Effector memory CD4-positive, alpha-beta T cell (primary cell): ENCODE results near the gene SCN1A.

Experiments
- DNase-seq, 3 donors: peaks; one replicate each; pipeline ENCODE4 v3.0.0-alpha.2; 2020
- H3K27ac ChIP-seq: 2 replicates; pipeline ENCODE4 v1.7.0; 2013; ENCODE audit warnings: mild to moderate bottlenecking, low read length, moderate library complexity; ENCODE audit not compliant: insufficient read depth, poor library complexity, severe bottlenecking
- H3K27me3 ChIP-seq: replicated peaks from 2 replicates; pipeline ENCODE4 v1.7.0; 2013; ENCODE audit warnings: mild to moderate bottlenecking, low read length; ENCODE audit not compliant: insufficient read depth, control insufficient read depth, poor library complexity, severe bottlenecking
- H3K36me3 ChIP-seq: 2 replicates; pipeline ENCODE4 v1.7.0; 2013; ENCODE audit warnings: mild to moderate bottlenecking, low read length, moderate library complexity; ENCODE audit not compliant: control insufficient read depth, insufficient read depth
- H3K4me1 ChIP-seq: 2 replicates; pipeline ENCODE4 v1.7.0; 2013; ENCODE audit warnings: low read length, mild to moderate bottlenecking; ENCODE audit not compliant: control insufficient read depth, insufficient read depth, poor library complexity, severe bottlenecking
- H3K4me3 ChIP-seq: 2 replicates; pipeline ENCODE4 v1.7.0; 2013; ENCODE audit warnings: low read length, low read depth, mild to moderate bottlenecking; ENCODE audit not compliant: insufficient read depth, poor library complexity, severe bottlenecking
- H3K9me3 ChIP-seq: 2 replicates; pipeline ENCODE4 v1.7.0; 2013; ENCODE audit warnings: mild to moderate bottlenecking, low read length, moderate library complexity; ENCODE audit not compliant: control insufficient read depth

Gene SCN1A

DNA sequence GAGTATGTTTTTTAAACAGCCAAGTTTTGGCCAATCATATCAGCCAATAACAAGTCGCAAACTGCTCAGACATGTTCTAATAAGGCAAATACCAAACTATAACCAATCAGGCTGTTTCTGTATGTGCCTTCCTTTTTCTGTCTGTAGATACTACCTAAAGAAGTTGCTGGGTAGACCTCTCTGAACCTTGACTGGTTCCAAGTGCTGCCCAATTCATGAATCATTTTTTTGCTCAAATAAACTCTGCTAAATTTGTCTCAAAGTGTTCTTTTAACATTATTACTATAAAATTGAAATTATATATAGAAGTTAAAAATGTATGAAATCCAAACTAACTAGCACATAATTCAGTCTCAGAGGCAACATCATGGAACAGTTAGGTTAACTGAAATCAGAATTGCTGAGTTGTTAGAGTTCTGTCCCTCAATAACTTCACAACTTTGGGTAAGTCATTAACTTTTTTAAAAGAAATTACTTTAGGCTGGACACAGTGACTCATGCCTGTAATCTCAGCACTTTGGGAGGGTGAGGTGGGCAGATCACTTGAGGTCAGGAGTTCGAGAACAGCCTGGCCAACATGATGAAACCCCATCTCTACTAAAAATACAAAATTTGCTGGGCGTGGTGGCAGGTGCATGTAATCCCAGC lies 169.4 kb downstream of the SCN1A start:
- H3K27me3 ChIP-seq = no peaks in the 10 kb centered on the region
- peaks cover 4% of the 10 kb centered on the region for H3K4me1 ChIP-seq
- no peak overlapping the region for H3K4me3 ChIP-seq
- H3K27ac ChIP-seq = no peak overlapping the region
- H3K9me3 ChIP-seq = no peaks in the 10 kb centered on the region
- no peaks in the 10 kb centered on the region for H3K36me3 ChIP-seq
- DNase-seq = no peak

DNA sequence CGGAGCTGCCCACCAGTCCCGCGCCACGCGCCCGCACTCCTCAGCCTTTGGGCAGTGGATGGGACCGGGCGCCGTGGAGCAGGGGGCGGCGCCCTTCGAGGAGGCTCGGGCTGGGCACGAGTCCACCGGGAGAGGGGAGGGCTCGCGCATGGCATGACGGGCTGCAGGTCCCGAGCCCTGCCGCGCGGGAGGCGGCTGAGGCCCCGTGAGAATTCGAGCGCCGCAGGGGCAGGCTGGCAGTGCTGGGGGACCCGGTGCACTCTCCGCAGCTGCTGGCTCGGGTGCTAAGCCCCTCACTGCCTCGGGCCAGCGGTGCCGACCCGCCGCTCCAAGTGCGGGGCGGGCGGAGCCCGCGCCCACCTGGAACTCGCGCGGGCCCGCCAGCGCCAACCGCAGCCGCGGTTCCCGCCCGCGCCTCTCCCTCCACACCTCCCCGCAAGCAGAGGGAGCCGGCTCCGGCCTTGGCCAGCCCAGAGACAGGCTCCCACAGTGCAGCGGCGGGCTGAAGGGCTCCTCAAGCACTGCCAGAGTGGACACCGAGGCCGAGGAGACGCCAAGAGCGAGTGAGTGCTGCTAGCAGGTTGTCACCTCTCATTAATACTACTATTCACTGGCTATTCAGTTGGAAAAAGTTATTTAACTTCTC lies 170.7 kb downstream of the SCN1A start:
- no peak for DNase-seq
- no peaks in the 10 kb centered on the region for H3K27me3 ChIP-seq
- H3K36me3 ChIP-seq = no peaks in the 10 kb centered on the region
- peaks cover 15% of the 10 kb centered on the region for H3K4me1 ChIP-seq
- H3K27ac ChIP-seq = no peak overlapping the region
- H3K4me3 ChIP-seq = no peak overlapping the region
- no peaks in the 10 kb centered on the region for H3K9me3 ChIP-seq

DNA sequence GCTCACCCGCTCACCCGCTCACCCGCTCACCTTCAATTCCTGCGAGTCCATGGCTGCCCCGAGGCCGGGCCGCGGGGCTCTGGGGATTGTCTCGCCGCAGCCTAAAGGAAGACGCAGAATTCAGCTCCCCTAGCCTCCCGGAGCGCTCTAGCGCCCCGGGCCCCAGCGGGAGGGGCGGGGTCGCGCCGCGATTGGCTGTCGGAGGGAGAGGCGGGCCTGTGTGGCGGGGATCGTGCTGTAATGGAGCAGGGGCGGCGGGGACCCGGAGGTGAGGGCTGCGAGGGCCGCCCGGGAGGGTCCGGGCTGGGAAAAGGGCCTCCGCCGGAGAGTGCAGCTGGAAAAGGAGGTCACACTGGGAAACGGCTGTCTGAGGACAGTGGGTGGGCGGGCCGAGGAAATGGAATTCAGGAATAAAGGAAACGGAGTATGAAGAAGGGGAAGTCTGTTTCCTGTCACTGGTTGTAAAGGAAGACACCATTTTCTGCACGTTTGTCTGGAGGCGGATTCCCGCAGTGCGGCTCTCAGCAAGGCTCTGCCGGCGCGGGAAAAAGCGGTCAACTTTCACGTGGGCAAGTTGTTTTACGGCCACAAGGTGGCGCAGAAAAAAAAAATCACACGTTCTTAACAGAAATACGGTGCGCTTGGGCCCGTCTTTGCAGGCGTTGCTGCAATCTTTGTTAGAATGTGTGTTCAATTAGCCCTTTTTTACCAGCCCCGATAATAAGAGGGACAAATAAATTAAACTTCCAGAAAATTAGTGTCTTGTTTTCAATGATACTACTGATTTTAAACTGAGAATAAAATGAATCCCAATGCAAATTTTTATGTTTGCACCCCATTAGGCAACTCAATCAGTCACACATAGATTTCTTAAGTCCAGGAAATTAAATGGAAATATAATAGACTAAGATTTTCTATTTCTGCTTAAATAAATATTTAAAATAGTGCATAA lies 173.9 kb downstream of the SCN1A start, which contains the start of gene TTC21B:
Gene TTC21B, minus strand, starts transcription at position 122 of the 952 bp plus-strand sequence. Its CDS starts 71 bp downstream, at position 51.
- H3K27ac ChIP-seq = peak within 1 kb of the TSS; percentile 69
- no peaks in the 10 kb centered on the region for H3K9me3 ChIP-seq
- no peaks in the 10 kb centered on the region for H3K27me3 ChIP-seq
- DNase-seq = peak; percentile 84 to 93 (median 89)
- H3K4me1 ChIP-seq = peaks cover 15% of the 10 kb centered on the region
- no peaks in the 10 kb centered on the region for H3K36me3 ChIP-seq
- peak within 1 kb of the TSS; percentile 66 for H3K4me3 ChIP-seq

DNA sequence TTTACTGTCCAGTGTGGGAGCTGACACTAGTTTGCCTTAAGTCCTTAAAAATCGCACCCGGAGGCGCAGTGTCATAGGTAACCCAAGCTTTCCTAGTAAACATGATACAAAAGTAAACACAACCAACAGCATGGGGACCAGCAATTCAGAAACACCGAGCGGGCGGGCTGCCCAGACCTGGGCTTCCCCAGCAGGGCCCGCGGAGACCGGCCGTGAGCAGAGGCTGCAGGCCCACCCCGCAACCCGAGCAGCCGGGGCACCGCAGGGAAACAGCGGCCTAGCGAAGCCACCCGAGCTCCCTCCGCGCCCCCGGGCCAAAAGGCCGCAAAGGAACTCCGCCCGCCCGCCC lies 174.5 kb downstream of the SCN1A start:
- Histone ChIP-seq H3K27me3 (no peaks in the 10 kb centered on the region), H3K4me3 (peak overlapping the region; percentile 66), H3K27ac (peak overlapping the region; percentile 69), H3K9me3 (no peaks in the 10 kb centered on the region), H3K36me3 (no peaks in the 10 kb centered on the region), H3K4me1 (peaks cover 15% of the 10 kb centered on the region)
- no peak for DNase-seq

DNA sequence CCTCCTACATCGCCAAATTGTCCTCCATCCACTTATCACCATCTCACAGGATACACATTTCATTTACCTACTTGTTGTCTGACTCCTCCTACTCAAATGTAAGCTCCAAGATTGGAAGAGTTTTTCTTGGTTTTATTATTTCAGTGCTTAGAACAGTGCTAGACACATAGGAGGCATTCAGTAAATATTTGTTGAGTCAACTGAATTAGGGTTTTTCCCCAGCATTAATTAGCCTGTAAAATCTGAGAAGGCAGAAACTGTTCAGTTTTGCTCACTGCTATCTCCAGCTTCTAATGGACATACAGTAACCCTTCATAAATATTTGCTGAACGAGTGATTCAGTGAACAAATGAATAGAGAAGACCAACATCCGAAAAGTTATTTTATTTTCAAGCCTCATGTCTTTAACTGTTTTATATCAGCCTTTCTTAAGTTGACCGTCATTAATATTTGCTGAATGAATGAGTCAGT lies 175.0 kb downstream of the SCN1A start:
- peak overlapping the region; percentile 69 for H3K27ac ChIP-seq
- no peaks in the 10 kb centered on the region for H3K27me3 ChIP-seq
- no peaks in the 10 kb centered on the region for H3K9me3 ChIP-seq
- peak overlapping the region; percentile 66 for H3K4me3 ChIP-seq
- peaks cover 15% of the 10 kb centered on the region for H3K4me1 ChIP-seq
- H3K36me3 ChIP-seq = peaks cover 2% of the 10 kb centered on the region
- DNase-seq = no peak

DNA sequence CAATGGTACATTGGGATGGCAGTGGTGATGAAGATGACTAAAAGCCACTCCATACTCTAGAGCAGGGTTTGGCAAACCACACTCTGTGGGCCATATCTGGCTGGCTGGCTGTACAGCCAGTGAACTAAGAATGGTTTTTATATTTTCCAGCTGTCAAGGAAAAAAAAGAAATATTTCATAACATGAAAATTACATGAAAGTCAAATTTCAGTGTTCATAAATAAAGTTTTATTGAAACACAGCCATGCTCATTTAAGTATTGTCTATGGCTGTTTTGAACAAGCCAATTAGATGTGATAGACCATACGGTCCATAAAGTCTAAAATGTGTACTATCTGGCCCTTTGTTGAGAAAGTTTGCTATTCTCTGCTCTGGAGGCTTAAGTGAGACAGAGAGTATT lies 175.7 kb downstream of the SCN1A start:
- Histone ChIP-seq H3K4me1 (peaks cover 15% of the 10 kb centered on the region), H3K36me3 (peaks cover 7% of the 10 kb centered on the region), H3K27me3 (no peaks in the 10 kb centered on the region), H3K4me3 (no peak overlapping the region), H3K27ac (no peak overlapping the region), H3K9me3 (no peaks in the 10 kb centered on the region)
- DNase-seq = no peak

DNA sequence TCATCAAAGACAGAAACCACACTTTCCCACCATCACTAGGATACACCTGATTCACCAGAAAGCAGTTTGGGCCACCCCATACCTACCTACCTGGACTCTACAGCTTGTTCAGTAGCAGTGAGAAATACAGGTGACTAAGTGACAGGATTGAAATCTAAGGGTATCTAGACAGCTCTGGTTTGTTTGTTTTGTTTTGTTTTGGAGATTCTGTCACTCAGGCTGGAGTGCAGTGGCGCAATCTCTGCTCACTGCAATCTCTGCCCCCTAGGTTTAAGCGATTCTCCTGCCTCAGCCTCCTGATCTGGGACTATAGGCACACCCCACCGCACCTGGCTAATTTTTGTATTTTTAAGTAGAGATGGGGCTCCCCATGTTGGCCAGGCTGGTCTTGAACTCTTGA lies 177.4 kb downstream of the SCN1A start:
- Histone ChIP-seq H3K4me3 (no peak overlapping the region), H3K36me3 (peaks cover 9% of the 10 kb centered on the region), H3K27ac (no peak overlapping the region), H3K4me1 (peaks cover 15% of the 10 kb centered on the region), H3K9me3 (no peaks in the 10 kb centered on the region), H3K27me3 (no peaks in the 10 kb centered on the region)
- DNase-seq = no peak

DNA sequence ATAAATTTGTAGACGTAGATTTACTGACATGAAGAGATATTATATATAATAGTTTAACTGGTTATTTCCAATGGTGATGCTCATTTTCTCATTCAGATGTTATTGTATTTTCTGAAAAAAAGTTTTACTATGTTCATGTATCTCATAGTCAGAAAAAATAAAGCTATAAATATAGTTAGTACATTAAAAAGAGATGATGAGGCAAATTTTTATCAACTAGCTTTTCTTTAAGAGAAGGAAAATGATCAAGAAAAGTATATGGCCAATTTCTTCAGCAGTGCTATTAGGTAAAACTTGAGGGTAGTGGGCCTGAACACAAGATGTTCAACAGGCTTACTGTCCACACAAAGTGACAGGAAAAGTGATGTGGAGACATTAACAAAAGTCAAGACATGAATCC lies 186.0 kb downstream of the SCN1A start:
- no peak overlapping the region for H3K4me3 ChIP-seq
- no peaks in the 10 kb centered on the region for H3K27me3 ChIP-seq
- no peak for DNase-seq
- H3K36me3 ChIP-seq = peaks cover 33% of the 10 kb centered on the region
- no peaks in the 10 kb centered on the region for H3K9me3 ChIP-seq
- no peaks in the 10 kb centered on the region for H3K4me1 ChIP-seq
- no peak overlapping the region for H3K27ac ChIP-seq

DNA sequence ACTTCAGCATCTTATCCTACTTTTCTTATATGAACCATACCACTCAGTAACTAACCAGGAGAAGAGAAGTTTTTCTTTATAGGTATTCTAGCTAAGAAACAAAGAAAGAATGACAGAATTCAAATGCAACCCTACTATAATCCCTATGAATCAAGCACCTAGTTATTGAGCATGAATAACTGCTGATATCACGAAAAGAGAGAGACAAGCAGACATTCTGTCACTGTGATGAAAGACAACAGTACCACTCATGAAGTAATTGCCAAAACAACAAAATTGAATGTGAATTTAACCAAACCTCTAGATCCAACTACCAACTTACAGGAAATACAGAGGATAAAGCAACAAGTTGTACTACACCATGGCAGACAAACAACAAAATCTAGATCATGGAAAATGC lies 189.6 kb downstream of the SCN1A start:
- Histone ChIP-seq H3K27me3 (no peaks in the 10 kb centered on the region), H3K9me3 (no peaks in the 10 kb centered on the region), H3K36me3 (peaks cover 26% of the 10 kb centered on the region), H3K27ac (no peak overlapping the region), H3K4me3 (no peak overlapping the region), H3K4me1 (no peaks in the 10 kb centered on the region)
- no peak for DNase-seq
